ENCODE results near the gene OST4.
"Not testable (repeated sequence)": the region's sequence is repeated elsewhere in the genome, so short reads cannot be mapped to it uniquely, and the experiment has no call there.

The OST4 gene

DNA sequence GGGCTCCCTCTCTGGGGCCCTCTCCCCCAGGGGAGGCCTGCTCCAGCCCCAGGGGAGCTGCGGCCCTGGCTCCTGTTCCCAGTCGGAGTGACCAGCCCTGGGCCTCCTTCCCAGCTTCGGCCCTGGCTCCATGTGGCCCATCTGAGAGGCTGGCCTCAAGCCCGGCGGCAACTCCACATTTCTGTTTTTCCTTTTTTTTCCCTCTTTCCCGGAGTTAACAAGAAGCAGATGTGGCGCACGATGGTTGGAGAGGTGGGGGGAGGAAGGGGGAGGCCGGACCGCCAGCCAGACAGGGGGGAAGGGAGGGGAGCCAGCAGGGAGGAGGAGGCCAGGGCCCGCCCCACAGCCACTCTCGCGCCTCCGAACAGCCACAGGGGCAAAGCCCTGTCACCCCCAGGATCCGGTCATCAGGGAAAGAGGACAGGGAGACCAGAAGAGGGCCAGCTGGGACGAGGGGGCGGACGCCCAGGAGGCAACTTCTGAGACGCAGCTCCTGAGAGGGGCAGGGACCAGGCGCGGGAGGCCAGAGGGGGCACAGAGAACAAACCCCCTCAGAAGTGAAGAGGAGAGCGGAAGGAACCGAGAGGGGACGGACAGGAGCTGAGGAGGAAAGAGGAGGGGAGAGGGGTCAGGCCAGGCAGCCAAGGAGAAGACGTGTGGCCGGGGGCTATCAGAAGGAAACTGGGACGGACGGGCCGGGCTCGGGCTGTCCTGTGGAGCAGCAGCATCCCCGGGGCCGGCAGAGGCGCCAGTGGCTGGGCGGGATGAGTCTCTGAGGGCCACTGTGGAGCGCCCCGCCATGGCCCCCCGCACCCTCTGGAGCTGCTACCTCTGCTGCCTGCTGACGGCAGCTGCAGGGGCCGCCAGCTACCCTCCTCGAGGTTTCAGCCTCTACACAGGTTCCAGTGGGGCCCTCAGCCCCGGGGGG, 7.1 kb upstream of the OST4 start, which contains the start of gene EMILIN1:
TSS of gene EMILIN1 (plus strand) at position 349 of the 928 bp plus-strand sequence. CDS start at position 800, 451 bp downstream.
- no peak for DNase-seq

DNA sequence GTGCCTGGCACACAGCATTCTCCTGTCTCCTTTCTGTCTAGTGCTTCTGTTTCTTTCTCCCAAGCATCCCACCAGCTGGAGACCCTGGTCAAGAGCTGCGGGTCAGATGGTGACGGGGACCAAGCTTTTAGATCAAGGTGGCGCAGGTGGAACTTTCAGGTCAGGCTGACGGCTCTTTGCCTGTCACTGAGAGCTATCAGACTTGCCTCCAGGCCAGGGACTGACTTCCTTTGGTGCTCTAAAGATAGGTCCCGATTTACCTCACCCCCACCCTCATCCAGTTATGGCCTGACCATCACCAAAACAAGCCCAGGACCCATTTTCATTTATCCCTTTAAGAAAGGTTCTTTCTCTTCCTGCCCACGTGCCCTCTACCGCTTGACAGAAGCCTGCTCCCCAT, 5.8 kb upstream of the OST4 start:
- no peak for DNase-seq

DNA sequence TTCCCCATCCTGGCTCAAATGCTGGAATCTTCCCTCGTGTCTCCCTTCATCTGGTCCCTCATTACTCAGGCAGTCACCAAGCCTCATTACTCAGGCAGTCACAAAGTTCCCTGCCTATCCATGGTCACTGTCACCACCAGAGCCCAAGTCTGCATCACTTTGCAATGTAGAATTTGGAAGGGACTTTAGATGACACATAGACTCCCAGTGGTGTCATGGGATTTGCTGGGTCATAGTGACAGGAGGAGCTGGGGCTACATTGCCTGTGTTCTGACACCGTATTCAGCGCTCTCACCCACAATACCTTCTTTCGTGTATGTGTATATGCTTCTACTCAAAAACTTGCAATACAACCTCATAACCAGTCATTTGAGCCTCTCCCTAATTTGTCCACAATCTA, 4.9 kb upstream of the OST4 start:
- no peak for DNase-seq

DNA sequence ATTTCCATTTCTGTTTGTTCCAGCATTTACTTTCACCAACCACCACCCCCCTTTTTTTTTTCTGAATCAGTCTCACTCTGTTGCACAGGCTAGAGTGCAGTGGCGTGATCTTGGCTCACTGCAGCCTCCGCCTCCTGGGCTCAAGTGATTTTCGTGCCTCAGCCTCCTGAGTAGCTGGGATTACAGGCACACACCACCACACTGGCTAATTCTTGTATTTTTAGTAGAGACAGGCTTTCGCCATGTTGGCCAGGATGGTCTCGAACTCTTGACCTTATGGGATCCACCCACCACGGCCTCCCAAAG, 4.1 kb upstream of the OST4 start:
- not testable (repeated sequence) for DNase-seq

DNA sequence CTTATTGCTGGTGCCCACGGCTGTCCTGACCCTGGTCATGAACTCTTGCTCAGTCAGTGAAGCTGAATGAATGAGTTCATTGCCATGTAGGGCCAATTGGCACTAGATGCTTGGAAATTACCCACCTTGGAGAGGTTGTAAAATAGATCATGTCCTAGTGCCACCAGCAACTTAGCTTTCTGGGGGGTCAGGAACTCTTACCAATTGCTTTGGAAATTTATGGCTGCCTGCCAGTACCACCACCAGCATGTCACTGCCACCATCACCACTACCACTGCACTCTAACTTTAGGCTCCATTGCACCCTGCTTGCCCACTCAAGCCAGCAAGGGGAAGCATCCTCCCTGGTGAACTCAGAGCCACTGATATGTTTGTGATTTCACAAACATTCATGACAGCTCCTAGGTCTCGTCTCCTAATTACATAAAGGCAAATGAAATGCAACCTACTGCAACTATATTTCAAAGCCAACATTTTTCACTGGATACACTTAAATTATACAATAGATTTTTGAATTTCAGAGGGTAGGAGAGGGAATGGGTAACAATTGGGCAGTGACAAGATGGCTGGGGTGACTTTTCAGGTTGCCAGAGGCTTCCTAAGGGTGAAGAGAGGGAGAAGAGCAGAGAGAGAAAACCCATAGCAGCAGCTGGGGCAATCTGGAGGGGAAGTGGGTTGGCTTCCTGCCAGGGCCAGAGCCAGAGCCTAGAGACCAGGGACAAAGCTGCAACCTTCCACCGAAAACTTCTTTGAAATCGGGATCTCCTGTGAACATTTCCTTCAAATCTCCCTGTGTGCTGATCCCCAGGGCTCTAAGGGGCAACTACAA, 3.5 kb upstream of the OST4 start:
- DNase-seq = peak in 1 of 3 experiments; percentile 33

DNA sequence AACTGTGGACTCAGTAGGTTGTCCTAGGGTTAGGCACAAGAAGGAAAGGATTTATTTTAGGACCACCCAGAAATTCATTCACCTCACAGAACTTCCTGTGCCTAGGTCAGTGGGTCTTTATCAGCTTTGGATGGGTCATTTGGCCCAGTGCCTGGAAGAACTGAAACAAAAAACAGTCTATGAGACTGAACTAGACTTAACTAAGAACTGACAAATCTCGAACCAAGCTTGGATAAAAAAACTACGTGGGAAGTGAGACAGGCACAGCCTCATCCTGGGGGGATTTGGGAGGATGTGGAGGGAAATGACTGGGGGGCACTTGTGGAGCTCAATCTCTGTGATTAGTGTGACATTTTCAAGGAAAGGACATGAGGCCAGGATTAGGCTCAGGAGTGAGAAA, 2.3 kb upstream of the OST4 start:
- DNase-seq = no peak

DNA sequence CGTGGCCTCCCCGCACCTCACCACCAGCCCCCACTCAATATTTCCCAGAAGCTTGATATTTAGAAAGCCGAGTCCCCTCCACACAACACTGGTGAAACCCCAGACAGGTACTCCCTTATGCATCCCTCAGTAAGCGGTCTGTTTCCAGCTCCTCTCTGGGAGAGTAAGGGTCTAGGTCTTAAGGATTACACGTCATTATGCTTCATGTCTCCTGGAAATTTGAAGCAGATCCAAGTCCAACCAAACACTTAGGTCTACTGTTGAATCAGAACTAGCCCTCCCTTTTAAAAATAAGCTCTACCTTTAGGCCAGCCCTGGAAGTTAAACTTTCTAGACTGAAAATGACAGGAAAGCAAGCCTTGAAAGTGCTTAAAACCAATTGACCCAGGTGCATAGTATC, 1.5 kb upstream of the OST4 start:
- DNase-seq = no peak

DNA sequence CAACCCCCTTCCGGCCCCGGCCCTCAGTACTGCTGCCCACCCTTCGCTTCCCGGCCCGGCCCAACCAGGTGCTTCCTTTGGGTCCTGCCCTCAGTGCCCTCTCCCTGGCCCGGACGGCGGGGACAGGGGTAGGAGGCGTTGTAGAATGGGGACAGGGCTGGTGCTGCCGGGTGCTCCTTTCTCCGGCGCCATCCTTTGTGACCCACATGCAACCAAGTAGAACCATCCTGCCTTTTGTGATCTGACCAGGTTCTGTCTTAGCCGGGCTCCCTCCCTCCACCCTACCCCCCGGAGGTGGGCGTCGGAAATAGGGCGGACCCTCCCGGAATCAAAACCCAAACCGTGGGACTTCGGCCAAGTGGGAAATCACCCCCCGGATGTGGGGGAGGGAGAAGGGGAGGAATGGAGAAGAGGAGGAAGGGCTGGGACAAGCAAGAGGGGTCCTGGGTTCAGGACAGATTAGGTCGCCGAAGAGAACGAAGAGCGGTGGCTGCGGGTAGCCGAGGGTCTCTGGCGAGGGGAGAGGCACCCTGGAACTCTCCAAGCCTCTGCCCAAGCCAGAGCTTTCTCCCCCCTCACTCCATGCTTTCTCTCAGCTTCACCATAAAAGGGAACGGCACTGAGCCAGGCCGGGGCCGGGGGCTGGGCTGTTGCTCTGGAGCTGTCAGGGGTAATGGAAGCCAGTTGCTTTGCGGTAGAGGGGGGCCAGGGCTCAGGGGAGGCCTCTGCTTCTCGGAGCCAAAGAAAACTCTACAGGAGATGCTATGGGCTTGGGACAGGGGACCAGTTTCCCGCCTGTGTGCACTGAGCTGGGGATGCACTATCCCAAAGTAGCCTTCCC, 756 bp upstream of the OST4 start:
- DNase-seq = no peak

DNA sequence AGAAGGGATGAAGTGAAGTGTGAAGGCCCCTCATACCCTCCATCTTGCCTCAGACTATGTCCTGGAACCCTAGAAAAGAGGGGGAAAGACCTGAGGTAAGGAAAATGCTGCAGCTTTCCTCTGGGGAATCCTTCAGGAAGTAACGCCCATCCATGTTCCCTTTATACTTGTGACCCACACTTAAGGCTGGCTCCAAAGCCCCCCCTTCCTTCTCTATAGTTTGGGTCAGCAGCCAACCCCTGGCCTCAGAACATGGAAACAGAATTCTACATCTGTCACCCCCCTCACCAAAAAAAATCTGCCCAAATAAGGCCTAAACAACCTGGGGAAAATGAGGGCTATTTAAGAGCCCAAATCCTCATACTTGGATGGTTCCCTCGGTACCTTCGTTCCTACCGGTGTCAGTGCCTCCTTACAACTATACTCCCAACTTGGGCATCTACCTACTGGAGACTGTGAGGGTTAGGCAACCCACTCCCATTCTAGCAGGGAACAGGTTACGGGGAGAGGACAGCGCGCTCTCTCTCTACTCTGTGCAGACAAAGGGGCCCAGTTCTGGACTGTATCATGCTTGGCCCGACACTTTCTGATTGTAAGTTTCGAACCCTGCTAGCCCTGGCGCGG, 689 bp downstream of the OST4 start:
- no peak for DNase-seq

DNA sequence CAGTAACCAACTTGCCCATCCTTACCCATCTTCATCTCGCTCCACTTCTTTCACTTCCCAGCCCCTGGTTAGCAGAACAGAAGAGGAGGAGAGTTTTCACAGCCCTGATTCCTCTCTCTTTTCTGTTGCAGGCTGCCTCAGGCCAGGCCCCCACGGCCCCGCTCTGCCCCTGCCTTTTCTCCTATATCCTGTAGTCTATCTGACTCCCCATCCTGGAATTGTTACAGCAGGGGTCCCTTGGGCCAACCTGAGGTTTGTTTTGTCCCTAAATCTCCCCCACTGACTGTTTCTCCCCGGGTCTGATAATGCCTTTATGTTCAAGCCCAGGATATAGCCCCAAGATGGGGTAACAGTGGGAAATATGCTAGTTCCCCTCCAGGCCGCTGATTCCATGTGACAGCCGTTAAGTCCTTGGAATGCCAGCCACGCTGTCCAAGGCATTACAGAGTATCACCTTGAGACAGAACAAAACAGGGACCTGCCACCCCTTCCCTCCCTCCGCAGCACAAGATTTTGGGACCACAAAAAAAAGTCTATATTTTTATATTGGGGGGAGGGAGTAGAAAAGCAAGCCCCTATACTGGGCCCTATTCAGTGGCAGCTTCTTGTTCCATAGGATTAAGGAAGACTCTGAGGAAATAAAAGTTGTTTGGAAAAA, 1.4 kb downstream of the OST4 start:
- DNase-seq = no peak

DNA sequence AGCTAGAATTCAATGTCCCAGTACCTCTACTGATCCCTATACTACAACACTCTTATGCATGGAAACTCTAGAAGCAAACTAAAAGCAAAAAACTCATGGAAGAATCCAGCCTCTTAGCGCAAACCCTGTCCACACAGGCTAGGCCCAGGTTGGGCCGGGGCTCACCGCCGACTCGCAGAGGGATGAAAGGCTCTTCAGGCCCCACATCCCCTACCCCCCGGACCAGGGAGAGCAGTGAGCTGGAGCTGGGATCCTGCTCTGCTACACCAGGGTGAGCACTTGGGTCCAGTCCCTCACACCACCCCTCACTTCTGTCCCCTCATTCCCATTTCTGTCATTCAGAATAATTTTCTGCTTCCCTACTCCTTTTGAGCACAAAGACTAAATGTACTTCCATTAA, 2.0 kb downstream of the OST4 start:
- DNase-seq = no peak

DNA sequence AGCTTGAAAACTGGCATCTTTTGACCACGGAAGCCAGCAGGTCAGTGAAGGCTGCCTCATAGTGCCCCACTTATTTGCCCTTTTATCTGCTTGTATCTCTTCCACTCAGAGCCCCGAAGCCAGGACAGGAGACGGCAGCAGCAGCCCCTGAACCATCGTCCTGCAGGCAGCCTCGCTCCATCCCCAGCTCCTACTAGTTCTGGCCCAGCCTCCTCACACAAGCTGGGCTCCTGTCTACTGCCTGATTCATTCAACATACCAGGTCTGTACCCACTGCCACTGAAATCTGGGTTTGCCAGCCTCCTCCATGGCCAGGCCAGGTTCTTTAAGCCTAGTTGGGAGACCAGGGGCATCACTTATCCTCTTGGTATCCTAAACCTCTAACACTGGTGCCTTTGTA, 4.1 kb downstream of the OST4 start:
- DNase-seq = no peak

DNA sequence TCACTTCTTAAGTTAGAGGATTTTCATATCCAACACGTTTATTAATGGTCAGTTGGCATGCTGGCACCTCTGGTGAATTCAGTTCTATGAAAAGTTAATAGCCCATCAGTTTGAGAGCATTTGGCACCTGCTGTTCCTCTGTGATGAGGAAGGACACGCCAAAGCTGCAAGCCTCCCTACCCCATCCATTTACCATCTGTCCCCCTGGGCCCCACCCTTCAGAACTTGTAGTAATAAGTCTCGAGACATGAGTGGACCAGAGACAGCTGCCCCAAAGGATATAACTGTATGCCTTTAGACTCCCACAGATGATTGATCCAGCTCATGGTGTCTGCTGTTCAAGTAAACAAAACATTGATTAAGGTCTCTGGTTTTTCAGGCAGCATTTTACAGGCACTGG, 6.3 kb downstream of the OST4 start:
- DNase-seq = no peak

DNA sequence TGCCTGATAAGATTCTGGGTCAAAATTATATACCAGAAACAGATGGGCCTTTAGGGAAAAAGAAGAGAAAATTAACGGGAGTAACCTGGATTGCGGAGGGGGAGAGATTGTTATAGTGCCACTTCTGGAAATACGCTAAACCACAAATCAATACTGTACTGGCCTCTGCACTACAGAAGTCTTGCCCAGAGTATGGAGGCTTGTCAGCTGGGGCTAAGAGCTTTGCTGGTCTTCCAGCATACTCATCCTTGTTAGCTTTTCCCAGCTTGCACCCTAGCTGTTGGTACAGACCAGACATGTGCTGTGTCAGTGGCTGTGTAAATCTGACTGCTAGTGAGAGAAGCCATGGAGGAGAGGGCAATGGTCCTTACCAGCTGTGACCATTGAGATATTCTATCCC, 11.1 kb downstream of the OST4 start:
- DNase-seq = peak in 1 of 3 experiments; percentile 52

DNA sequence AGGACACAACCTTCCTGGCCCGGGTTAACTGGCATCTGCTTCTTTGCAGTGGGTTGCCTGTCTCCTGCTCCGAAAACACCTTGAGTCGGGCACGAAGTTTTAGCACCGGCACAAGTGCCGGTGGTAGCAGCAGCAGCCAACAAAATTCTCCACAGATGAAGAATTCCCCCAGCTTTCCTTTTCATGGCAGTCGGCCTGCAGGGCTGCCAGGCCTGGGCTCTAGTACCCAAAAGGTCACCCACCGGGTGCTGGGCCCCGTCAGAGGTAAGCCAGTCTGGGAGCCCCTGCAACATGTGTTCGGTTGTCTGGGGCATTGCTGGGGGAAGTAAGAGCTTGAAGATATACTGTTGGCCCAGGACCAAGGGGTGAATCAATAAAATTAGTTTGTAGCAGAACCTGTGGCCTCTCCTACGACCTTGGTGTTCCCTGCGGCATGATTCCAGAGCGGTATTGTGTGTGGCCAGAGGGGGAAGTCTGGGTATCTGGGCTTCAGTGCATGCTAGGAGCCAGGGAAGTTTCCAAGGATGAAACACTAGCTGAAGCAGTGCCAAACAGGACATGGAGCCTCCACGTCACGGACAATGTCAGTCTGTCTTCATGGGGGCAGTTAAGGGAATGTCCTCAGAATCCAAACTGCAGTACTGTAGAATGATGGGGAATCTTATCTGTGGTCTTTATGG, 12.2 kb downstream of the OST4 start:
- DNase-seq = no peak

DNA sequence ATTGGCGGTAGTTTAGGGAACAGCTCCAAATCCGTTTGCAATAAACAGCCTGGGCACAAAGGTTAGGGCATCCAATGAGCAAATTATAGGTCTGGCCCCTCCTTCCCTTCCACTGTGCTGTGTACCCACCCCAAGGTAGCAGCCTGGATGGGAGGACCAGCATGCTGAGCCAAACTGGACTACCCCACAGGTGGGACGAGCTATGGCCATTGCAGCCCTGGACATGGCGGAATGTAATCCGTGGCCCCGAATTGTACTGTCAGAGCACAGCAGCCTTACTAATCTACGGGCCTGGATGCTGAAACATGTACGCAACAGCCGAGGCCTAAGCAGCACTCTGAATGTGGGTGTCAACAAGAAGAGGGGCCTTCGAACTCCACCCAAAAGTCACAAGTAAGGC, 13.2 kb downstream of the OST4 start:
- DNase-seq = no peak

DNA sequence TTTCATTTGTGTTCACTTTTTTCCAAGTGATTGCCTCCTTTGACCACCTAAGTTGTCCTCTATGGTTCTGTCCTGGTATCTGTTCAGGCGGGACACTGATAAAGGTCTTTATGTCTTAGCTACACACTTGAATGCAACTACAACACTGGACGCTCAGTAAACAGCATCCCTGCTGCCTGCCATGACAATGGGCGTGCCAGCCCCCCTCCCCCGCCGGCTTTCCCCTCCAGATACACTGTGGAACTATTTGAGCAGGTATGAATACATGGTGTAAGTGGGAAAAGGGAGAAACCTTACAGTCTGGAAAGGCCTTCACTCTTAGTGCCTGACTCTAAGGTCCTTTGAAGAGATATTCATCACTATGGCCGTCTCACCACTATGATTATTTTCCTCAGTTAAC, 14.3 kb downstream of the OST4 start:
- DNase-seq = no peak

DNA sequence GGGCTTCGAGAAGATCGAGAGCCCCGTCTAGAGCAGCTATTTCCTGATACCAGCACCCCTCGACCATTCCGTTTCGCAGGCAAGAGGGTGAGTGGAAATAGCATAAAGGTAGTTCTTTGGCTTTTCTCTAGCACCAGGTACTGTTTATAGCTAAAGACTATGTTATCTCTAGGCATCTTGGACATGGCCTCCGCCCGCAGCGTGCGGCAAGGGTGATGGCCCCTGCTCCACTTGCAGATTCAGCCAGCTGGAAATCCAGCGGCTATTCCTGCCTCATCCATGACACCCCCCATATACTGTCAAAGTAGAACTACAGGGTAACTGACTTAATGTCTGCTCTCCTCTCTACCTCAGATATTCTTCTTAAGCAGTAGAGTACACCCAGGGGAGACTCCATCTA, 16.7 kb downstream of the OST4 start:
- DNase-seq = no peak

DNA sequence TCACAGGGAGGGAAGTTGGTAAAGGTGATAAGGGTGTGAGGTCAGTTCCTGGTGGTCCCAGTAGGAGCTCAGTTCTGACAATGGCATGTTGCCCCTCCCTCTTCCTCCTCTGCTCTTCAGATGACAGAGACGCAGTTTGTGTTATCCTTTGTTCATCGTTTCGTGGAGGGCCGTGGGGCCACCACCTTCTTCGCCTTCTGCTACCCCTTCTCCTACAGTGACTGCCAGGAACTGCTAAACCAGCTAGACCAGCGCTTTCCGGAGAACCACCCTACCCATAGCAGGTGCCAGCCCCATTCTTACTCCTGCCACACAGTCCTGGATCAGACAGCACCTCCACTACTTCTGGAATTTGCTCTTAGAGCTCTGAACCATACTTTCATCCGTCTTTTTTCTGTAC, 17.7 kb downstream of the OST4 start:
- DNase-seq = no peak

DNA sequence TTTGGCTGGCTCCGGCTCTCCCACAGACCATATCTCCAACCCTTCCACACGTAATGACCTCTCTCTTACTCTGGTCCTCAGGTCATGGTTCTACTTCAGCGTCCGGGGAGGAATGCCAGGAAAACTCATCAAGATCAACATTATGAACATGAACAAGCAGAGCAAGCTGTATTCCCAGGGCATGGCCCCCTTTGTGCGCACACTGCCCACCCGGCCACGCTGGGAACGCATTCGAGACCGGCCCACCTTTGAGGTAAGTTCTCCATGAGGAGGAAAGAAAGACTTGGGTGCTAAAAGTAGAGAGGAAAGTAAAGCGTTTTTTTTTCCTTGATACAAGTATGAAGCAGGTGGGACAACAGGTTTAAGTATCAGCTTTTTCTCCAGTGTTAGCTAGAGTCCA, 18.1 kb downstream of the OST4 start:
- no peak for DNase-seq

DNA sequence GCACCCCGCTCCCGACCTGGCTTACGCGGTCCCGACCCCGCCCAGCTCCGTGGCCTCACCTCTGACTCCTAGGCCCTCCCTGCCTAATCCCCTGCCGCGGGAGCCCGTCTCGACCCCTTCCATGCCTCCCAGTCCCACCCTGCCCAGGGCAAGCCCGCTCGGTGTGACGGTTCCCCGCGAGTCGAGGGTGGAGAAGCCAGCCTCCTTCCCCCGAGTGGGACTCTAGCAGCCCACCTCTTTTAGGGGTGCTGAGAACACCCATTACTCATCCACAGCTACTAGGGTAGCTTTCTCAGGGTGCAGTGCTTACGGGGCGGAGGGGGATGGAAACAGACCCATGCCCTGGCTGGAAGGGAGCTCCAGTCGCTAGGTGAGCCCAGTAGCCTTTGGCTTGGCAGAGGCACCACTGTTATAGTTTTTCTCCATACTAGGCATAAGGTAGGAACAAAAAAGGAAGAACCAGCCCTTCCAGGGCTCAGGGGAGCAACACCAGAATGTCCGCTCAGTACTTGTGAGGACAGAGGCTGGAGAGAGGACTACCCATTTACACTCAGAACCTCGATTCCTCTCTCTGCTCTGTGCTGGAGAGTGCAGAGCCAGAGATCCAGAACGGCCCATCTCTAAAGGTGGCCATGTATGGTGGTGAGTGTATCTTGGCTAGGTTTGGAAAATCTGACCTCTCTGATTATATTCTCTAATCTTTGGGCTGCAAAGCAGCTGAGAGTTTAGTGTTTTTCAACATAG, 19.4 kb downstream of the OST4 start:
- DNase-seq = no peak

Measured in NCI-H1417 (cell line).